WI38 (cell line): Measurements from ENCODE around the gene PCNX3.

Experiments
- H3K4me3 ChIP-seq: 2 replicates; pipeline ENCODE4 v1.5.1; 2011; ENCODE audit warnings: low read depth, mild to moderate bottlenecking, control low read depth, low read length
- CTCF ChIP-seq: IDR thresholded peaks from 2 replicates; pipeline ENCODE4 v1.5.1; 2012; ENCODE audit warnings: low read depth, mild to moderate bottlenecking, control low read depth, low read length

The PCNX3 gene

DNA sequence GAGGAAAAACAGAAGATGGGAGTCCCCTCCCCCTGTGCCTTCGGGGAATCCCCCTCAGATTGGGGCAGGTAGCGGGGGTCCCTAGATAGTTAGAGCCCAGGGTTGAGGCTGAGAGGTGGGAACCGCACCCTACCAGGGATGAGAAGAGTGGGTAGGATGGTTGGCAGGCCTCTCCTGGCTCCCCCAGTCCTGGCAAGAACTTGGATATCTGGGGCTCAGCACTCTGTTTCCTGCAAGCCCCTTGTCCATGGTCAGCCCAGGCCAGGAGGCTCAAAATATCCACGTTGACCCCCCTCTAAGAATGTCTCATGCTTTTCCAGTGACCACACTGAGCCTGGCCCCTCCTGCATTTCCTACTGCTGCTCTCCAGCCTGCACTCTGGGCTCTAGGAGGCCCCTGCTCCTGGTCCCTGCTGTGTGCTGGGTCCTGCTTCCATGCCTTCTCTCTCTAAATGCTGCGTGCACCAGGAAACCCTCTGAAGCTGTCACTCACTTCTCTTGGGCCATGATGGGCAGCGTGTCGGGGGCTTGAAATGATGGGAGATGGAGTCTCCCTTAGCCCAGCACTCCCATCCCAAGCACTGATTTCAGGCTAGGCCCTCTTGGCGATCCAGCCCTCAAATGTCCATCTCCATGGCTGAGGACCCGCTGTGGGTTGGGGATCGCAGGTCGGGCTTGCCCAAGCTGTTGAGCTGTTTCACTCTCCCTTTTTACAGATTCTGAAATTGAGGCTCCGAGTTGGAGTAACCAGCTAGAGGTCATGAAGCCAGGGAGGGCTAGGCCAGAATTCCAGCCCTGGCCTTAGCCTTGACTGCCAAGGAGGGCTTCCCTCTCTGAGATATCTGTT lies 3.6 kb upstream of the PCNX3 start:
- TF ChIP-seq CTCF = no peak
- peak overlapping the region; percentile 77 for H3K4me3 ChIP-seq

- no peak for TF ChIP-seq CTCF
- H3K4me3 ChIP-seq = peak overlapping the region; percentile 77
Measured at GRCh38 chr11:65612691-65613090, 2.9 kb upstream of the PCNX3 start.

- H3K4me3 ChIP-seq = peak overlapping the region; percentile 77
- TF ChIP-seq CTCF = no peak
Measured at GRCh38 chr11:65613091-65613928, 2.3 kb upstream of the PCNX3 start.

- TF ChIP-seq CTCF = no peak
- peak overlapping the region; percentile 82 for H3K4me3 ChIP-seq
Measured at GRCh38 chr11:65615950-65616574, 486 bp downstream of the PCNX3 start.

DNA sequence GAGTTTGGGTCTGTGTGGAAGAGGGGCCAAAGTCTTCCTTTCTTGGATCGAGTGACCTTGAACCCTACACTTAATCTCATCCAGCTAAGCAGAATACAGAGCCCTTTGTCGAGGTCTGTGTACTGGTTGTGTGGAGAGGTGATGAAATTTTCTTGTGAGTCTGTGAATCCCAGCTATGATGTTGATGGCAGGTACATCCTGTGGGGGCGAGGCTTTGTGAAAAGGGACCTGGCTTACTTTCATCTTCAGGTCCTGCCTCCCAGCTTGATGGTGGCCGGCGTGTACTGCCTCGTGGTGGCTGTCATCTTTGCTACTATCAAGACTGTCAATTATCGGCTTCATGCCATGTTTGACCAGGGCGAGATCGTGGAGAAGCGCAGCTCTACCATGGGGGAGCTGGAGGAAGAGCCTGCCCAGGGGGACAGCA lies 1.0 kb downstream of the PCNX3 start:
- no peak for TF ChIP-seq CTCF
- H3K4me3 ChIP-seq = peak overlapping the region; percentile 82

DNA sequence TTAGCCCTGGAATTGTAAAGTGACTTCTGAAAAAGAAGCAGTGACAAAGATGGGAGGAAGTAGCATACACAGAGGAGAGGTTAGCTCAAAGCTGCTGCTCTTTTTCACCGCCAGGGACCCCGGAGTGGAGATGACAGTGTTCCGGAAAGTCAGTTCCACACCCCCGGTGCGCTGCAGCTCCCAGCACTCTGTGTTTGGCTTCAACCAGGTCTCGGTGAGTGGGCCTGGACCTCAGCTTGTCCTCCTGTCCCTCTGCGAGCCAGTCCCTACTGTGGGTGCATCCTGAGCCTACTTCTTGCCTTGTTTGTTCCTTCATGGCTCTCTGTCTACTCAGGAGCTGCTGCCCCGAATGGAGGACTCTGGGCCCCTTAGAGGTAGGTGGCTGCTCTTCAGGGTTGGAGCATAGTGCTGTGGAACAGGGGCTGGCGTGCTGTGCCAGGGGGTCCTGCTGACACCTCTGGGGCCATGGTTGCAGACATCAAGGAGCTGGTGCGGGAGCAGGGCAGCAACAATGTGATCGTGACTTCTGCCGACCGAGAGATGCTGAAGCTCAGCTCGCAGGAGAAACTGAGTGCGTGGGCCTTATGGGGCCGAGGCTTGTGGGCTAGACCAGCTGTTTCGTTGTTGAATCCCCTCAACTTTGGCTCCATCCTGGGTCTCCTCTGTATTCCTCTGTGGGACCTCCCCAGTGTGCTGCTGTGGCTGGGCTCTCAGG lies 1.7 kb downstream of the PCNX3 start:
- H3K4me3 ChIP-seq = peak overlapping the region; percentile 82
- no peak for TF ChIP-seq CTCF
